Peyer's patch (tissue), 4 donors: Measurements from ENCODE around the gene PAX7.

ENCODE experiments used
- POLR2A ChIP-seq, 2 donors: fragments of 450-650 bp; IDR thresholded peaks; one replicate each; pipeline ENCODE4 v1.5.1; 2017; ENCODE audit warnings: antibody characterized with exemption in 2 of 2, mild to moderate bottlenecking in 2 of 2, moderate library complexity in 2 of 2
- TF ChIP-seq, protein P1 (sequence below), 6 experiments: fragments of 450-650 bp in 4 of 6; fragments of 200-600 bp in 2 of 6; sonication (generic) in 1 of 6; IDR thresholded peaks; one replicate each; pipeline ENCODE4 v1.5.1; 2017 to 2019; ENCODE audit warnings: antibody characterized with exemption in 6 of 6, mild to moderate bottlenecking in 3 of 6, moderate library complexity in 1 of 6

DNA sequence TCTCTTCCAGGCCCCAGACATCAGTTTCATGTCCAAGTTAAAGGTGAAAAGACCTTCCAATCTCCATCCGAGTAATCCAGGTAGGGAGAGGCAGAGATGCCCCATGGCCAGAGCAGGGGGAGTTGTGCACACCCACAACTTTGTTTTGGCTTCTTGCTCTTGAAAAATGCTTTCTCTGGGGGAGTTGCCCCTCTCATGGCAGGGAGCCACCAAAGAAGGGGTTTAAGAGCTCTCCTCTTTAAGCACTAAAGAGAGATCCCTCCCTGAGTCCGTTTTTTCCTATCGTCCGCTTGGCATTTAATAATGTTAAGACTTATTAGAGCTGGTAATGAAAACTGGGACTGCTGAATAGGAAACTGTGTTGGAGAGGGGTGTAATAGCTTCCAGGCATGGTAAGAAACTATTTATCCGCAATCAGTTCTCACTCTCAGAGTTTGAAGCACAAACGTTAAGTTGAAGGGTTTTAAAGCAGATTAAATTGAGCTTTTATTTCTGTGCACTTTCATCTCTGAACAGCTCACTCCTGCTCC, 8.3 kb downstream of the PAX7 start:
- TF ChIP-seq POLR2A (IDR thresholded peaks at IDR 0.05) = no peak
- TF ChIP-seq, protein P1, sequence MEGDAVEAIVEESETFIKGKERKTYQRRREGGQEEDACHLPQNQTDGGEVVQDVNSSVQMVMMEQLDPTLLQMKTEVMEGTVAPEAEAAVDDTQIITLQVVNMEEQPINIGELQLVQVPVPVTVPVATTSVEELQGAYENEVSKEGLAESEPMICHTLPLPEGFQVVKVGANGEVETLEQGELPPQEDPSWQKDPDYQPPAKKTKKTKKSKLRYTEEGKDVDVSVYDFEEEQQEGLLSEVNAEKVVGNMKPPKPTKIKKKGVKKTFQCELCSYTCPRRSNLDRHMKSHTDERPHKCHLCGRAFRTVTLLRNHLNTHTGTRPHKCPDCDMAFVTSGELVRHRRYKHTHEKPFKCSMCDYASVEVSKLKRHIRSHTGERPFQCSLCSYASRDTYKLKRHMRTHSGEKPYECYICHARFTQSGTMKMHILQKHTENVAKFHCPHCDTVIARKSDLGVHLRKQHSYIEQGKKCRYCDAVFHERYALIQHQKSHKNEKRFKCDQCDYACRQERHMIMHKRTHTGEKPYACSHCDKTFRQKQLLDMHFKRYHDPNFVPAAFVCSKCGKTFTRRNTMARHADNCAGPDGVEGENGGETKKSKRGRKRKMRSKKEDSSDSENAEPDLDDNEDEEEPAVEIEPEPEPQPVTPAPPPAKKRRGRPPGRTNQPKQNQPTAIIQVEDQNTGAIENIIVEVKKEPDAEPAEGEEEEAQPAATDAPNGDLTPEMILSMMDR (IDR thresholded peaks at IDR 0.05) = no peak
